Endothelial cell of umbilical vein (primary cell): ENCODE results near the gene CCS. TPM values are rescaled to one million over a fixed set of nuclear protein-coding genes. Genes with fewer than 3 reads are reported as not detected.

Experiments
- BruUV-seq: library from RNA; stranded (reverse); fragments of 400-500 nt; replicated peaks from 2 replicates; lab custom pipeline; 2021; lab: Mats Ljungman, UMichigan
- CTCF ChIA-PET: fragments of 300-600, 350-600 bp; sonication (Branson Sonifier 250); formaldehyde crosslinking; loops from one replicate; lab custom pipeline; 2021; ENCODE audit warnings: antibody characterized with exemption, inconsistent platforms; lab: Charles Lee
- POLR2A ChIA-PET: fragments of 300-600, 350-600 bp; sonication (Branson Sonifier 250); formaldehyde crosslinking; loops from one replicate; lab custom pipeline; 2021; ENCODE audit warnings: antibody characterized with exemption, inconsistent platforms; lab: Charles Lee
- DNase-seq: peaks from one replicate; pipeline ENCODE4 v3.0.0-alpha.2; 2011; ENCODE audit warnings: low read depth, low spot score
- FAIRE-seq: peaks from 2 replicates; lab custom pipeline; 2011; peaks lifted over from hg19 to GRCh38; lab: Jason Lieb, UNC
- H2AFZ ChIP-seq: 2 replicates; pipeline ENCODE4 v1.6.0; 2012; ENCODE audit warnings: low read depth, low read length, control low read depth, inconsistent platforms
- H3K27ac ChIP-seq: 2 replicates; pipeline ENCODE4 v1.5.1; 2011; ENCODE audit warnings: low read depth, mild to moderate bottlenecking, control low read depth, low read length, moderate library complexity; ENCODE audit not compliant: insufficient read depth
- H3K27me3 ChIP-seq, 2 experiments: 2 replicates each; pipeline versions ENCODE4 v1.6.0 to v1.6.1; 2011; ENCODE audit warnings: low read length in 2 of 2, mixed read lengths in 1 of 2; ENCODE audit not compliant: control insufficient read depth in 2 of 2, insufficient read depth in 2 of 2
- H3K36me3 ChIP-seq, 2 experiments: 2 replicates in 1 of 2; 3 replicates in 1 of 2; pipeline ENCODE4 v1.5.1; 2011; ENCODE audit warnings: low read length in 2 of 2, mild to moderate bottlenecking in 1 of 2, moderate library complexity in 1 of 2; ENCODE audit not compliant: control insufficient read depth in 2 of 2, insufficient read depth in 2 of 2; ENCODE audit errors: extremely low read depth in 1 of 2
- H3K4me1 ChIP-seq: 3 replicates; pipeline ENCODE4 v1.5.1; 2011; ENCODE audit warnings: mild to moderate bottlenecking, low read length; ENCODE audit not compliant: control insufficient read depth, insufficient read depth; ENCODE audit errors: extremely low read depth
- H3K4me2 ChIP-seq: 2 replicates; pipeline ENCODE4 v1.6.1; 2011; ENCODE audit warnings: low read length, control low read depth, mixed read lengths; ENCODE audit not compliant: insufficient read depth
- H3K4me3 ChIP-seq, 3 experiments: fragments of 200-600 bp in 1 of 3; sonication (generic), shearing (Covaris generic) in 1 of 3; replicated peaks in 1 of 3; 2 replicates each; pipeline ENCODE4 v1.5.1; 2011 to 2016; ENCODE audit warnings: control low read depth in 3 of 3, low read length in 3 of 3, mild to moderate bottlenecking in 2 of 3, inconsistent platforms in 1 of 3, low read depth in 1 of 3, moderate library complexity in 1 of 3; ENCODE audit not compliant: insufficient read depth in 1 of 3
- H3K79me2 ChIP-seq: 2 replicates; pipeline ENCODE4 v1.6.0; 2012; ENCODE audit warnings: low read length, inconsistent platforms; ENCODE audit not compliant: control insufficient read depth, insufficient read depth
- H3K9ac ChIP-seq: replicated peaks from 2 replicates; pipeline ENCODE3; 2011; ENCODE audit warnings: low read length, control low read depth; ENCODE audit not compliant: insufficient read depth; ENCODE audit errors: extremely low read depth
- H3K9me1 ChIP-seq: replicated peaks from 3 replicates; pipeline ENCODE4 v1.6.0; 2011; ENCODE audit warnings: mild to moderate bottlenecking, low read length; ENCODE audit not compliant: control insufficient read depth, insufficient read depth; ENCODE audit errors: extremely low read depth
- H3K9me3 ChIP-seq: replicated peaks from 2 replicates; pipeline ENCODE4 v1.5.1; 2012; ENCODE audit warnings: low read length, inconsistent platforms; ENCODE audit not compliant: control insufficient read depth, insufficient read depth
- H4K20me1 ChIP-seq: replicated peaks from 2 replicates; pipeline ENCODE3; 2011; ENCODE audit warnings: mild to moderate bottlenecking, low read length; ENCODE audit not compliant: control insufficient read depth, insufficient read depth; ENCODE audit errors: extremely low read depth
- GATA2 ChIP-seq: IDR thresholded peaks from 2 replicates; pipeline ENCODE4 v1.7.0; 2011; ENCODE audit warnings: low read depth, mild to moderate bottlenecking, moderate library complexity, mixed read lengths, low read length; ENCODE audit not compliant: insufficient read length, insufficient read depth
- JUN ChIP-seq: IDR thresholded peaks from 2 replicates; pipeline ENCODE4 v1.6.1; 2011; ENCODE audit warnings: borderline replicate concordance, low read depth; ENCODE audit not compliant: insufficient read length, insufficient read depth
- MYC ChIP-seq: IDR thresholded peaks from one replicate; pipeline ENCODE4 v1.6.1; 2011; ENCODE audit warnings: mild to moderate bottlenecking, low read depth, low read length
- POLR2A ChIP-seq: IDR thresholded peaks from 2 replicates; pipeline ENCODE4 v1.6.1; 2012; ENCODE audit warnings: low read depth, mild to moderate bottlenecking, control low read depth, low read length
- dilution Hi-C: fragments of 300-500 bp; cut with MboI; formaldehyde crosslinking; loops from one replicate; pipeline ENCODE4 v1.15.0; 2019; ENCODE audit warnings: low sequenced_read_pairs; ENCODE audit not compliant: extremely low pct_ligation_motif_present
- intact Hi-C: fragments of 100-400 bp; cut with micrococcal nuclease; formaldehyde crosslinking; loops from one replicate; pipeline ENCODE4 v1.10.0; 2022
- polyA plus RNA-seq, 4 experiments: library from polyadenylated mRNA; depleted of rRNA in 3 of 4; stranded (reverse) in 3 of 4; unstranded in 1 of 4; fragments of >200 nt; gene quantifications; 2 replicates each; pipeline versions ENCODE4 v1.2.1 to v1.2.3, GENCODE V29; 2011 to 2012; ENCODE audit warnings: missing spikeins in 1 of 4
- total RNA-seq: library from RNA; stranded (reverse); gene quantifications from 2 replicates; pipeline ENCODE4 v1.2.3, GENCODE V29; 2021

The CCS gene
- total and polyA plus RNA-seq, 2 donors (not counting 3 experiments of a cell fraction or from before 2014, with no cell fraction given): 38.7 to 39.0 TPM

GRCh38 chr11:66624450-66624849, 31.5 kb downstream of the CCS start:
- Histone ChIP-seq H3K36me3 (peaks cover 44 to 54% of the 10 kb centered on the region in 2 experiments), H3K4me1 (peaks cover 9% of the 10 kb centered on the region), H3K4me3 (no peak overlapping the region), H3K79me2 (peaks cover 99% of the 10 kb centered on the region), H3K27me3 (no peaks in the 10 kb centered on the region), H3K9ac (no peak overlapping the region), H3K4me2 (no peak overlapping the region), H3K27ac (no peak overlapping the region), H3K9me1 (no peaks in the 10 kb centered on the region), H3K9me3 (no peaks in the 10 kb centered on the region), H4K20me1 (peaks cover 20% of the 10 kb centered on the region), H2AFZ (no peak overlapping the region)
- no TSS peak for BruUV-seq
- FAIRE-seq (no peak), DNase-seq (no peak)
- intact Hi-C loops: no loop called here
- ChIA-PET CTCF (interaction anchor here (1.0 to 2.4 kb wide), 2 partner anchors 14 to 54 kb away, joined by 3 to 8 read pairs; no protein-coding TSS in a partner anchor), POLR2A (no interaction called here)
- dilution Hi-C loops: no loop called here
- TF ChIP-seq MYC (no peak), POLR2A (peak; percentile 15)

DNA sequence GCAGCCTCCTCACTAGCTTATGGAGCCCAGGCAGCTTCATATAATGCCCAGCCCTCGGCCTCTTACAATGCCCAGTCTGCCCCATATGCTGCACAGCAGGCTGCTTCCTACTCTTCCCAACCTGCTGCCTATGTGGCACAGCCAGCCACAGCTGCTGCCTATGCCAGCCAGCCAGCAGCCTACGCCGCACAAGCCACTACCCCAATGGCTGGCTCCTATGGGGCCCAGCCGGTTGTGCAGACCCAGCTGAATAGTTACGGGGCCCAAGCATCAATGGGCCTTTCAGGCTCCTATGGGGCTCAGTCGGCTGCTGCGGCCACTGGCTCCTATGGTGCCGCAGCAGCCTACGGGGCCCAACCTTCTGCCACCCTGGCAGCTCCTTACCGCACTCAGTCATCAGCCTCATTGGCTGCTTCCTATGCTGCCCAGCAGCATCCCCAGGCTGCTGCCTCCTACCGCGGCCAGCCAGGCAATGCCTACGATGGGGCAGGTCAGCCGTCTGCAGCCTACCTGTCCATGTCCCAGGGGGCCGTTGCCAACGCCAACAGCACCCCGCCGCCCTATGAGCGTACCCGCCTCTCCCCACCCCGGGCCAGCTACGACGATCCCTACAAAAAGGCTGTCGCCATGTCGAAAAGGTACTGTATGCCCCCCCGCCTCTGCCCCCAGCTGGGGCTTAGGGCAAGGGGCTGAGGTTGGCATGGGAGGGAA, 32.2 kb downstream of the CCS start:
- peaks cover 22% of the 10 kb centered on the region for H4K20me1 ChIP-seq
- no TSS peak for BruUV-seq
- dilution Hi-C loops: no loop called here

More for the DNA sequence above, 32.2 kb downstream of the CCS start:
- POLR2A ChIA-PET: no interaction called here
- H3K9ac ChIP-seq: no peak overlapping the region
- H3K27ac ChIP-seq: no peak overlapping the region
- intact Hi-C loops: no loop called here
- no peaks in the 10 kb centered on the region for H3K27me3 ChIP-seq
- H3K9me3 ChIP-seq: no peaks in the 10 kb centered on the region
- CTCF ChIA-PET: interaction anchor here (2.4 kb wide), 1 partner anchor 53 kb away, joined by 8 read pairs; no protein-coding TSS in a partner anchor
- no peak for TF ChIP-seq GATA2
- TF ChIP-seq POLR2A: no peak
- no peak for TF ChIP-seq JUN
- H3K79me2 ChIP-seq: peaks cover 100% of the 10 kb centered on the region
- DNase-seq: no peak
- H3K4me1 ChIP-seq: peaks cover 6% of the 10 kb centered on the region
- H3K9me1 ChIP-seq: no peaks in the 10 kb centered on the region
- peaks cover 46 to 54% of the 10 kb centered on the region in 2 experiments for H3K36me3 ChIP-seq
- H3K4me2 ChIP-seq: no peak overlapping the region
- no peak overlapping the region for H3K4me3 ChIP-seq
- FAIRE-seq: no peak
- H2AFZ ChIP-seq: no peak overlapping the region
